ENCODE data around the gene PRICKLE4.

Gene PRICKLE4

GRCh38 chr6:41818271-41819054, 37.9 kb downstream of the PRICKLE4 start:
- no peak for TF ChIP-seq CTCF (IDR thresholded peaks at IDR 0.05; ENCODE audit: low read depth, low read length)
- H3K4me3 ChIP-seq (ENCODE audit: low read depth, low read length): no peak overlapping the region

- H3K4me3 ChIP-seq (ENCODE audit: low read depth, low read length): no peak overlapping the region
- no peak for TF ChIP-seq CTCF (IDR thresholded peaks at IDR 0.05; ENCODE audit: low read depth, low read length)
These were observed 40.7 kb downstream of the PRICKLE4 start for GRCh38 chr6:41821266-41821665.

- TF ChIP-seq CTCF (IDR thresholded peaks at IDR 0.05; ENCODE audit: low read depth, low read length): no peak
These were observed 41.4 kb downstream of the PRICKLE4 start for GRCh38 chr6:41822021-41822420.

GRCh38 chr6:41823178-41823577, 42.6 kb downstream of the PRICKLE4 start:
- no peak overlapping the region for H3K4me3 ChIP-seq (ENCODE audit: low read depth, low read length)
- TF ChIP-seq CTCF (IDR thresholded peaks at IDR 0.05; ENCODE audit: low read depth, low read length): no peak

More at GRCh38 chr6:41822021-41822420, 41.4 kb downstream of the PRICKLE4 start:
- H3K4me3 ChIP-seq (ENCODE audit: low read depth, low read length): no peak overlapping the region

- no peak overlapping the region for H3K4me3 ChIP-seq (ENCODE audit: low read depth, low read length)
- TF ChIP-seq CTCF (IDR thresholded peaks at IDR 0.05; ENCODE audit: low read depth, low read length): no peak
These were observed 44.3 kb downstream of the PRICKLE4 start for GRCh38 chr6:41824571-41825569.

GRCh38 chr6:41826343-41827022, 45.9 kb downstream of the PRICKLE4 start:
- no peak for TF ChIP-seq CTCF (IDR thresholded peaks at IDR 0.05; ENCODE audit: low read depth, low read length)
- H3K4me3 ChIP-seq (ENCODE audit: low read depth, low read length): no peak overlapping the region
